HepG2 (cell line): ENCODE results near the gene TAMM41. TPM values are rescaled to one million over a fixed set of nuclear protein-coding genes. Genes with fewer than 3 reads are reported as not detected.
A peak's percentile ranks its signal among the peaks of the same experiment; 100 is the strongest.

Experiments
- ATF7 ChIP-seq, 2 experiments: fragments of 450-650 bp in 1 of 2; sonication (generic) in 1 of 2; formaldehyde crosslinking in 1 of 2; IDR thresholded peaks; 2 replicates each; pipeline versions ENCODE4 v1.4.0 to v1.6.1; 2016 to 2020; ENCODE audit warnings: antibody characterized with exemption in 1 of 2, mild to moderate bottlenecking in 1 of 2, missing genetic modification reagents in 1 of 2
- HIC2 ChIP-seq: sonication (generic); formaldehyde crosslinking; IDR thresholded peaks from 2 replicates; pipeline ENCODE4 v1.9.0; 2022; ENCODE audit warnings: low read depth, missing genetic modification reagents
- HNRNPK ChIP-seq: fragments of 200-400 bp; formaldehyde crosslinking; IDR thresholded peaks from 2 replicates; pipeline ENCODE4 v1.6.1; 2018; ENCODE audit warnings: low read length, low read depth, moderate library complexity, mild to moderate bottlenecking; ENCODE audit not compliant: poor library complexity, severe bottlenecking
- HOXA7 ChIP-seq: sonication (generic); formaldehyde crosslinking; IDR thresholded peaks from 2 replicates; pipeline ENCODE4 v1.8.1; 2022; ENCODE audit warnings: mild to moderate bottlenecking, missing genetic modification reagents, moderate library complexity
- KDM1A ChIP-seq: IDR thresholded peaks from 2 replicates; pipeline ENCODE4 v1.6.1; 2016; ENCODE audit warnings: missing compliant biosample characterization
- MXI1 ChIP-seq: IDR thresholded peaks from 3 replicates; pipeline ENCODE4 v1.6.1; 2012; ENCODE audit warnings: low read depth, low read length, inconsistent platforms, borderline replicate concordance
- NRL ChIP-seq: sonication (generic); formaldehyde crosslinking; IDR thresholded peaks from 2 replicates; pipeline ENCODE4 v1.5.0; 2020; ENCODE audit warnings: missing genetic modification reagents, mild to moderate bottlenecking, moderate library complexity, borderline replicate concordance
- PLRG1 ChIP-seq: fragments of 450-650 bp; conservative IDR thresholded peaks from 2 replicates; pipeline ENCODE4 v1.6.1; 2016
- ZFAT ChIP-seq: sonication (generic); formaldehyde crosslinking; conservative IDR thresholded peaks from 2 replicates; pipeline ENCODE4 v1.8.1; 2023; ENCODE audit warnings: missing genetic modification reagents, inconsistent platforms
- ZFX ChIP-seq: sonication (generic); formaldehyde crosslinking; IDR thresholded peaks from 2 replicates; pipeline ENCODE4 v1.4.0; 2020; ENCODE audit warnings: mild to moderate bottlenecking, low read depth, missing genetic modification reagents, moderate library complexity
- ZKSCAN1 ChIP-seq: fragments of 150-350 bp; IDR thresholded peaks from 2 replicates; pipeline ENCODE4 v1.6.1; 2014; ENCODE audit warnings: low read length
- ZNF224 ChIP-seq: sonication (generic); formaldehyde crosslinking; IDR thresholded peaks from 2 replicates; pipeline ENCODE4 v1.5.0; 2020; ENCODE audit warnings: mild to moderate bottlenecking, missing genetic modification reagents
- ZNF280D ChIP-seq: sonication (generic); formaldehyde crosslinking; IDR thresholded peaks from 2 replicates; pipeline ENCODE4 v1.5.1; 2020; ENCODE audit warnings: mild to moderate bottlenecking, missing genetic modification reagents
- ZNF44 ChIP-seq: sonication (generic); formaldehyde crosslinking; IDR thresholded peaks from 2 replicates; pipeline ENCODE4 v1.5.1; 2020; ENCODE audit warnings: mild to moderate bottlenecking, missing genetic modification reagents
- ZNF691 ChIP-seq: sonication (generic); formaldehyde crosslinking; IDR thresholded peaks from 2 replicates; pipeline ENCODE4 v1.4.0; 2020; ENCODE audit warnings: missing genetic modification reagents, low read depth, mild to moderate bottlenecking, borderline replicate concordance
- ZNF775 ChIP-seq: sonication (generic); formaldehyde crosslinking; IDR thresholded peaks from 2 replicates; pipeline ENCODE4 v1.4.0; 2020; ENCODE audit warnings: missing genetic modification reagents, mild to moderate bottlenecking, moderate library complexity, borderline replicate concordance
- ZSCAN12 ChIP-seq: sonication (generic); formaldehyde crosslinking; IDR thresholded peaks from 2 replicates; pipeline ENCODE4 v1.9.0; 2021; ENCODE audit warnings: mild to moderate bottlenecking, missing genetic modification reagents
- polyA plus RNA-seq, 8 experiments: library from polyadenylated mRNA; depleted of rRNA in 3 of 8; stranded (reverse) in 7 of 8; unstranded in 1 of 8; fragments of >200 nt; fragmentation: Illumina TruSeq in 4 of 8; extraction: Trizol in 4 of 8; gene quantifications; 2 replicates each; pipeline versions ENCODE4 v1.2.1 to v1.2.3, GENCODE V29; 2011 to 2016; ENCODE audit warnings: low read depth in 4 of 8, missing spikeins in 1 of 8, mixed read lengths in 1 of 8; ENCODE audit not compliant: insufficient read depth in 1 of 8
- total RNA-seq, 5 experiments: library from RNA; depleted of rRNA; stranded (reverse); fragments of >200 nt; fragmentation: Illumina TruSeq; extraction: Trizol; gene quantifications; 2 replicates each; pipeline ENCODE4 v1.2.3, GENCODE V29; 2016; ENCODE audit warnings: low read depth in 1 of 5
- TF ChIP-seq, protein P1 (sequence below): IDR thresholded peaks from 2 replicates; pipeline ENCODE4 v1.6.1; 2016; ENCODE audit warnings: low read depth

The TAMM41 gene
- total and polyA plus RNA-seq, 2 of the 13 experiments (the other 11 are each of a cell fraction or from before 2014, with no cell fraction given), result 9.9 to 12.2 TPM

DNA sequence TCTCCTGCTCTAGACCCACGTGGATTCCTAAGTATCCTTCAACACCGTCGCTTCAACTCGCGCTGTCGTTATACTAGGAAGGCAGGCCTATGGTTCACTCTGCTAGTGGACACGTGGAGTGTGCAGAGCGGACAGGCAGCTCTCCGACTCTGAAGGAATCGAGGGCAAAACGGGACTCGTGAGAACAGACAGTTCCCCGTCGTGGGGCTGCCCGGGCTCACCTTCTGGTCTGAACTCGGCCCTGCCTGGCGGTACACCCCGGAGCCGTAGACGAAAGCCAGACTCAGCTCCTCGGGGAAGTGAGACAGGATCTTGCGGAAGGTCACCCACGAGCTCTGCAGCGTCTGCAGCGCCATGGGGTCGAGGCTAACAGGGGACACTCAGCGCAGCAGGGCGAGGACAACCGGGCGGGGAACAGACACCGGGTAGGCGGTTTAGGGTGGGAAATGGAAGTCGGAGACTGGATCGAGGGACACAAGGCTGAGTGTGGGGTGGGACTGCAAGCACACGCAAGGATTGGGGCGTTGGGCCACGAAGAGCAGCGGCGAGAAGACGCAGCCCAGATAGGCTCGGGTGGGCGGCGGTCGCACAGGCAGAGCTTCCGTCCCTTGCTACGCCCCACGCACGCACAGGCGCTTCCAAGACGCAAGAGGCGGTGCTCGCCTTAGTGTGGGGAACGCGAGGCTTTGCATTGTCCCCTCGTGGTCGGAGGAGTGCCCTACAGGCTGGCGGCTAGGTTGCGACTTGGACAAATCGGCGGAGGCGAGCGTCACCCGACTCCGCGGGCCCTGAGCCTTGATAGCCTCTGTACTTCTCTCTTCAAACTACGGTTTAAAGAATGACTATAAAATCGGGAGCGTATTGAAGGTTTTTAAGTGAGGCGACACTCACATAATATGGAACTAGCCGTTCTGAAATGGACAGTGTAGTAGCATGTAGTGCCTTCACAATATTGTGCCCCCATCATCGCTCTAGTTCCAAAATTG lies at the start of gene TAMM41 (continued):
- TF ChIP-seq HIC2, result no peak
- peak; percentile 62; the same call in 1 of the 2 replicates for TF ChIP-seq ZNF691 (CRISPR knock-in tag)
- TF ChIP-seq MXI1, result no peak; the same call in 2 of the 3 replicates
- TF ChIP-seq, protein P1, sequence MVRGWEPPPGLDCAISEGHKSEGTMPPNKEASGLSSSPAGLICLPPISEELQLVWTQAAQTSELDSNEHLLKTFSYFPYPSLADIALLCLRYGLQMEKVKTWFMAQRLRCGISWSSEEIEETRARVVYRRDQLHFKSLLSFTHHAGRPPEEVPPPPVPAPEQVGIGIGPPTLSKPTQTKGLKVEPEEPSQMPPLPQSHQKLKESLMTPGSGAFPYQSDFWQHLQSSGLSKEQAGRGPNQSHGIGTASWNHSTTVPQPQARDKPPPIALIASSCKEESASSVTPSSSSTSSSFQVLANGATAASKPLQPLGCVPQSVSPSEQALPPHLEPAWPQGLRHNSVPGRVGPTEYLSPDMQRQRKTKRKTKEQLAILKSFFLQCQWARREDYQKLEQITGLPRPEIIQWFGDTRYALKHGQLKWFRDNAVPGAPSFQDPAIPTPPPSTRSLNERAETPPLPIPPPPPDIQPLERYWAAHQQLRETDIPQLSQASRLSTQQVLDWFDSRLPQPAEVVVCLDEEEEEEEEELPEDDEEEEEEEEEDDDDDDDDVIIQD (CRISPR knock-in tag), result peak; percentile 65; the same call in 1 of the 2 replicates
- no peak for TF ChIP-seq HNRNPK
- no peak for TF ChIP-seq PLRG1
- TF ChIP-seq NRL (CRISPR knock-in tag), result peak; percentile 81
- no peak for TF ChIP-seq ZKSCAN1
- no peak for TF ChIP-seq ZNF280D
- TF ChIP-seq HOXA7 (CRISPR knock-in tag), result no peak
- TF ChIP-seq ZFAT (CRISPR knock-in tag), result no peak
- no peak for TF ChIP-seq ATF7 (IDR thresholded peaks at IDR 0.05)
- TF ChIP-seq ATF7 (CRISPR knock-in tag; IDR thresholded peaks at IDR 0.05), result 0 out of 2 replicates have a peak, but pooled peaks have one; percentile 66
- TF ChIP-seq ZNF224 (CRISPR knock-in tag), result no peak
- no peak for TF ChIP-seq KDM1A (CRISPR knock-in tag)
- peak; percentile 90 for TF ChIP-seq ZFX (CRISPR knock-in tag)
- TF ChIP-seq ZNF44, result peak; percentile 22; the same call in 1 of the 2 replicates
- no peak for TF ChIP-seq ZNF775 (CRISPR knock-in tag)
- TF ChIP-seq ZSCAN12, result no peak
